H1 (cell line): Measurements from ENCODE around the gene CEMP1. TPM values are rescaled to one million over a fixed set of nuclear protein-coding genes. Genes with fewer than 3 reads are reported as not detected.

Experiments used
- JUN ChIP-seq: IDR thresholded peaks from 2 replicates; pipeline ENCODE4 v1.6.1; 2011; ENCODE audit warnings: low read depth, mild to moderate bottlenecking, improper control_type of control experiment, low read length
- JUND ChIP-seq: IDR thresholded peaks from 2 replicates; pipeline ENCODE4 v1.6.1; 2011; ENCODE audit warnings: mild to moderate bottlenecking, improper control_type of control experiment, low read length
- MAX ChIP-seq: IDR thresholded peaks from 2 replicates; pipeline ENCODE4 v1.6.1; 2012; ENCODE audit warnings: inconsistent platforms
- ZNF274 ChIP-seq: IDR thresholded peaks from 2 replicates; pipeline ENCODE4 v1.7.0; 2012; ENCODE audit warnings: low read length, borderline replicate concordance; ENCODE audit errors: extremely low read depth
- polyA plus RNA-seq, 7 experiments: library from polyadenylated mRNA; depleted of rRNA in 3 of 7; stranded (reverse) in 5 of 7; unstranded in 2 of 7; fragments of >200 nt in 5 of 7; fragments of 200-250 nt in 2 of 7; gene quantifications; 1 replicate in 5 of 7; 2 replicates in 1 of 7; 4 replicates in 1 of 7; pipeline versions ENCODE4 v1.2.1 to v1.2.3, GENCODE V29; 2011 to 2013; ENCODE audit warnings: missing spikeins in 2 of 7, mixed read lengths in 2 of 7
- total RNA-seq: library from RNA; stranded (reverse); fragmentation: NEBNext Ultra II Directional; extraction: Animal tissue kit (Norgen Biotek cat#: 25700); gene quantifications from 2 replicates; pipeline ENCODE4 v1.2.1, GENCODE V29; 2021

The CEMP1 gene
- total and polyA plus RNA-seq, 2 of the 8 experiments (the other 6 are each of a cell fraction or from before 2014, with no cell fraction given), result not detected

- no peak for TF ChIP-seq ZNF274
- no peak for TF ChIP-seq JUN
- TF ChIP-seq MAX, result no peak
- TF ChIP-seq JUND, result no peak
These were observed 6.8 kb downstream of the CEMP1 start (continued) for GRCh38 chr16:2524339-2524938.
